A549 (cell line): ENCODE results near the gene MTFMT. TPM values are rescaled to one million over a fixed set of nuclear protein-coding genes. Genes with fewer than 3 reads are reported as not detected.

Source experiments
- ATAC-seq, 2 experiments: fragments of 200-7000 bp in 1 of 2; fragments of >200 bp in 1 of 2; cut with Nextera tagmentation in 1 of 2; cut with Tn5 transposase in 1 of 2; 3 replicates each; pipeline versions ENCODE4 v1.8.0 to v1.9.1; 2018 to 2020; ENCODE audit warnings: mild to moderate bottlenecking in 1 of 2, moderate library complexity in 1 of 2
- CTCF ChIA-PET: fragments of 300-600 bp; sonication (Branson Sonifier 250); formaldehyde crosslinking; extraction: SDS; loops from one replicate; lab custom pipeline; 2021; ENCODE audit warnings: antibody characterized with exemption, inconsistent platforms; lab: Yijun Ruan, JAX
- POLR2A ChIA-PET: fragments of 350-600 bp; formaldehyde crosslinking; extraction: SDS; loops from one replicate; lab custom pipeline; 2021; ENCODE audit warnings: antibody characterized with exemption, inconsistent platforms; lab: Yijun Ruan, JAX
- DNase-seq, 2 experiments: peaks; one replicate each; pipeline versions ENCODE4 v3.0.0 to v3.0.0-alpha.2; 2011 to 2016; ENCODE audit warnings: low read depth in 1 of 2, low spot score in 1 of 2
- FAIRE-seq: peaks from 2 replicates; lab custom pipeline; 2011; peaks lifted over from hg19 to GRCh38; lab: Jason Lieb, UNC
- H3K27ac ChIP-seq, 2 experiments: fragments of >200 bp; sonication (Bioruptor Twin); formaldehyde crosslinking; 3 replicates each; pipeline ENCODE4 v1.5.1; 2016 to 2017
- H3K4me1 ChIP-seq: fragments of >200 bp; sonication (Bioruptor Twin); formaldehyde crosslinking; 3 replicates; pipeline ENCODE4 v1.6.1; 2016
- H3K4me2 ChIP-seq: fragments of >200 bp; sonication (Bioruptor Twin); formaldehyde crosslinking; 3 replicates; pipeline ENCODE4 v1.6.1; 2016
- H3K4me3 ChIP-seq: fragments of >200 bp; sonication (Bioruptor Twin); formaldehyde crosslinking; 3 replicates; pipeline ENCODE4 v1.5.1; 2016
- H3K9me3 ChIP-seq: fragments of >200 bp; sonication (Bioruptor Twin); formaldehyde crosslinking; 3 replicates; pipeline ENCODE4 v1.6.1; 2016
- CHD4 ChIP-seq: fragments of 200-600 bp; sonication (generic); IDR thresholded peaks from 2 replicates; pipeline ENCODE4 v1.6.1; 2016; ENCODE audit warnings: antibody characterized with exemption, mild to moderate bottlenecking, borderline replicate concordance
- EHF ChIP-seq: fragments of 250-450 bp; sonication (Bioruptor Pico); IDR thresholded peaks from 2 replicates; pipeline ENCODE4 v1.5.0; 2020; ENCODE audit warnings: mild to moderate bottlenecking
- ESRRA ChIP-seq: fragments of 150-350 bp; IDR thresholded peaks from 2 replicates; pipeline ENCODE4 v1.6.1; 2014; ENCODE audit warnings: mild to moderate bottlenecking, low read length, borderline replicate concordance
- FOSB ChIP-seq: fragments of 250-450 bp; sonication (Bioruptor Pico); IDR thresholded peaks from 2 replicates; pipeline ENCODE4 v1.5.0; 2020; ENCODE audit warnings: mild to moderate bottlenecking, moderate library complexity
- FOXS1 ChIP-seq: fragments of 250-450 bp; sonication (Bioruptor Pico); IDR thresholded peaks from 2 replicates; pipeline ENCODE4 v1.5.0; 2020; ENCODE audit warnings: mild to moderate bottlenecking, moderate library complexity
- GATA3 ChIP-seq: IDR thresholded peaks from 2 replicates; pipeline ENCODE4 v1.6.1; 2012; ENCODE audit warnings: borderline replicate concordance
- HDAC2 ChIP-seq: fragments of 200-600 bp; sonication (generic); IDR thresholded peaks from 2 replicates; pipeline ENCODE4 v1.6.1; 2016
- HEYL ChIP-seq: fragments of 250-450 bp; sonication (Bioruptor Pico); IDR thresholded peaks from 2 replicates; pipeline ENCODE4 v1.8.0; 2021; ENCODE audit warnings: mild to moderate bottlenecking, moderate library complexity
- KDM1A ChIP-seq: fragments of 200-600 bp; sonication (generic); IDR thresholded peaks from 2 replicates; pipeline ENCODE4 v1.6.1; 2016; ENCODE audit warnings: low read depth, mild to moderate bottlenecking
- MAFK ChIP-seq: fragments of 450-650 bp; IDR thresholded peaks from 2 replicates; pipeline ENCODE4 v1.6.1; 2014; ENCODE audit not compliant: partially characterized antibody
- MYC ChIP-seq: IDR thresholded peaks from 2 replicates; pipeline ENCODE4 v1.6.1; 2012; ENCODE audit warnings: mild to moderate bottlenecking, inconsistent platforms, low read length, improper control_type of control experiment, borderline replicate concordance
- NPAS2 ChIP-seq: fragments of 250-450 bp; sonication (Bioruptor Pico); IDR thresholded peaks from 2 replicates; pipeline ENCODE4 v1.8.0; 2022; ENCODE audit warnings: mild to moderate bottlenecking, moderate library complexity, borderline replicate concordance
- PHF8 ChIP-seq: fragments of 200-600 bp; sonication (generic); IDR thresholded peaks from 2 replicates; pipeline ENCODE4 v1.6.1; 2016; ENCODE audit warnings: low read depth, mild to moderate bottlenecking, antibody characterized with exemption, moderate library complexity, borderline replicate concordance
- POLR2AphosphoS2 ChIP-seq: conservative IDR thresholded peaks from 2 replicates; pipeline ENCODE4 v1.6.1; 2012; ENCODE audit warnings: low read length, improper control_type of control experiment, inconsistent platforms
- RAD21 ChIP-seq, 2 experiments: fragments of >200 bp in 1 of 2; sonication (Bioruptor Twin) in 1 of 2; formaldehyde crosslinking in 1 of 2; IDR thresholded peaks in 1 of 2; conservative IDR thresholded peaks in 1 of 2; 2 replicates in 1 of 2; 3 replicates in 1 of 2; pipeline ENCODE4 v1.6.1; 2012 to 2018; ENCODE audit warnings: inconsistent platforms in 1 of 2
- RFX5 ChIP-seq: fragments of 450-650 bp; IDR thresholded peaks from 2 replicates; pipeline ENCODE4 v1.7.1; 2014; ENCODE audit warnings: antibody characterized with exemption, mild to moderate bottlenecking, moderate library complexity
- RNF2 ChIP-seq: fragments of 200-600 bp; sonication (generic); IDR thresholded peaks from 2 replicates; pipeline ENCODE4 v1.6.1; 2016; ENCODE audit warnings: low read depth, mild to moderate bottlenecking, antibody characterized with exemption, moderate library complexity, borderline replicate concordance
- SREBF2 ChIP-seq: fragments of 450-650 bp; IDR thresholded peaks from 2 replicates; pipeline ENCODE4 v1.6.1; 2014; ENCODE audit warnings: mild to moderate bottlenecking, moderate library complexity
- TFCP2L1 ChIP-seq: fragments of 250-450 bp; sonication (Bioruptor Pico); IDR thresholded peaks from 2 replicates; pipeline ENCODE4 v1.5.0; 2021; ENCODE audit warnings: mild to moderate bottlenecking
- ZSCAN20 ChIP-seq: fragments of 250-450 bp; sonication (Bioruptor Pico); IDR thresholded peaks from 2 replicates; pipeline ENCODE4 v1.8.0; 2022; ENCODE audit warnings: mild to moderate bottlenecking, moderate library complexity
- WGBS: methylation state at CpG from one replicate; pipeline ENCODE4 v1.1.6; 2017; ENCODE audit errors: missing lambda C conversion rate; 5-methylcytosine and 5-hydroxymethylcytosine counted together
- polyA plus RNA-seq, 4 experiments: library from polyadenylated mRNA; depleted of rRNA in 3 of 4; stranded (reverse); fragments of >200 nt; fragmentation: RNase III in 1 of 4; extraction: RNeasy Plus Mini Kit Qiagen cat#74134 plus additional on column Dnase treatment in 1 of 4; gene quantifications; 2 replicates in 3 of 4; 3 replicates in 1 of 4; pipeline ENCODE4 v1.2.3, GENCODE V29; 2011 to 2017
- TF ChIP-seq, protein P1 (sequence below): fragments of 200-600 bp; sonication (generic); IDR thresholded peaks from 2 replicates; pipeline ENCODE4 v1.6.1; 2016; ENCODE audit warnings: antibody characterized with exemption, mild to moderate bottlenecking, moderate library complexity
- TF ChIP-seq, protein P2 (sequence below): IDR thresholded peaks from 2 replicates; pipeline ENCODE4 v1.6.1; 2012; ENCODE audit warnings: low read depth, borderline replicate concordance
- TF ChIP-seq, protein P3 (sequence below): fragments of 250-450 bp; sonication (Bioruptor Pico); IDR thresholded peaks from 2 replicates; pipeline ENCODE4 v1.5.0; 2020; ENCODE audit warnings: low read depth, mild to moderate bottlenecking, moderate library complexity
- TF ChIP-seq, protein P4 (sequence below): IDR thresholded peaks from 2 replicates; pipeline ENCODE4 v1.6.1; 2012

MTFMT gene
- polyA plus RNA-seq, 2 of the 4 experiments (the other 2 are of a cell fraction): 21.4 to 23.4 TPM

DNA sequence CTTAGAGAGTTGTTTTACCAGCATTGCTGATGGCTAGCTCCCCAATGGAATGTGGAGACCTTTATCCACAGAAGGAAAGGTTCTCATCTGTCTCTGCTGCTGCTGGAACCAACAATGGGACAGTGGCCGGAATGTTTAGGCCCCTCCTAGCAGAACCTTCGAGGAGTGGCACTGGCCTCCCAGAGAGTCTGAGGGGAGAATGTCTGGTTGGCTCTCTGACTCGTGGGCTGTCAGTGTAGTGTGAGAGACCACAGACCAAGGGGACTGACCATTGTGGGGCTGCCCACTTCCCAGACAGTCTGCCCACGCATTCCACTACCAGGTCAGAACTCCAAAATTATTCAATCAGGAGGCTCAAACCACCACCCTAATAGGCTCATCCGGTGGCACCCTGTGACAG is 33.3 kb upstream of the MTFMT start:
- peaks cover 10% of the 10 kb centered on the region for H3K4me1 ChIP-seq
- H3K27ac ChIP-seq: peak overlapping the region in 1 of 2 experiments; percentile 25; a peak in 1 of 6 replicates
- ATAC-seq (peak in 1 of 2 experiments; percentile 12; a peak in 2 of 6 replicates), DNase-seq (no peak), FAIRE-seq (no peak)
- WGBS: 70% methylated on average over 5 of the region's 5 CpGs
- POLR2A ChIA-PET: no interaction called here
- CTCF ChIA-PET: interaction anchor here (0.9 to 33.7 kb wide), 7 partner anchors 8 to 383 kb away, joined by 3 to 1280 read pairs (median 11); partner anchors contain the start of genes KBTBD13, RASL12 and SLC51B
- no peak overlapping the region for H3K4me2 ChIP-seq
- H3K9me3 ChIP-seq: no peaks in the 10 kb centered on the region
- TF ChIP-seq FOSB (CRISPR knock-in tag) (no peak), GATA3 (no peak), POLR2AphosphoS2 (no peak), ZSCAN20 (CRISPR knock-in tag) (no peak), FOXS1 (CRISPR knock-in tag) (no peak), RNF2 (no peak), SREBF2 (no peak), RAD21 (conservative IDR thresholded peaks at IDR 0.05 in 1 of 2, IDR thresholded peaks at IDR 0.05 in 1 of 2) (no peak), HDAC2 (no peak), TFCP2L1 (CRISPR knock-in tag) (no peak), ESRRA (no peak)
- TF ChIP-seq, protein P1, sequence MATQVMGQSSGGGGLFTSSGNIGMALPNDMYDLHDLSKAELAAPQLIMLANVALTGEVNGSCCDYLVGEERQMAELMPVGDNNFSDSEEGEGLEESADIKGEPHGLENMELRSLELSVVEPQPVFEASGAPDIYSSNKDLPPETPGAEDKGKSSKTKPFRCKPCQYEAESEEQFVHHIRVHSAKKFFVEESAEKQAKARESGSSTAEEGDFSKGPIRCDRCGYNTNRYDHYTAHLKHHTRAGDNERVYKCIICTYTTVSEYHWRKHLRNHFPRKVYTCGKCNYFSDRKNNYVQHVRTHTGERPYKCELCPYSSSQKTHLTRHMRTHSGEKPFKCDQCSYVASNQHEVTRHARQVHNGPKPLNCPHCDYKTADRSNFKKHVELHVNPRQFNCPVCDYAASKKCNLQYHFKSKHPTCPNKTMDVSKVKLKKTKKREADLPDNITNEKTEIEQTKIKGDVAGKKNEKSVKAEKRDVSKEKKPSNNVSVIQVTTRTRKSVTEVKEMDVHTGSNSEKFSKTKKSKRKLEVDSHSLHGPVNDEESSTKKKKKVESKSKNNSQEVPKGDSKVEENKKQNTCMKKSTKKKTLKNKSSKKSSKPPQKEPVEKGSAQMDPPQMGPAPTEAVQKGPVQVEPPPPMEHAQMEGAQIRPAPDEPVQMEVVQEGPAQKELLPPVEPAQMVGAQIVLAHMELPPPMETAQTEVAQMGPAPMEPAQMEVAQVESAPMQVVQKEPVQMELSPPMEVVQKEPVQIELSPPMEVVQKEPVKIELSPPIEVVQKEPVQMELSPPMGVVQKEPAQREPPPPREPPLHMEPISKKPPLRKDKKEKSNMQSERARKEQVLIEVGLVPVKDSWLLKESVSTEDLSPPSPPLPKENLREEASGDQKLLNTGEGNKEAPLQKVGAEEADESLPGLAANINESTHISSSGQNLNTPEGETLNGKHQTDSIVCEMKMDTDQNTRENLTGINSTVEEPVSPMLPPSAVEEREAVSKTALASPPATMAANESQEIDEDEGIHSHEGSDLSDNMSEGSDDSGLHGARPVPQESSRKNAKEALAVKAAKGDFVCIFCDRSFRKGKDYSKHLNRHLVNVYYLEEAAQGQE: no peak
- TF ChIP-seq, protein P2, sequence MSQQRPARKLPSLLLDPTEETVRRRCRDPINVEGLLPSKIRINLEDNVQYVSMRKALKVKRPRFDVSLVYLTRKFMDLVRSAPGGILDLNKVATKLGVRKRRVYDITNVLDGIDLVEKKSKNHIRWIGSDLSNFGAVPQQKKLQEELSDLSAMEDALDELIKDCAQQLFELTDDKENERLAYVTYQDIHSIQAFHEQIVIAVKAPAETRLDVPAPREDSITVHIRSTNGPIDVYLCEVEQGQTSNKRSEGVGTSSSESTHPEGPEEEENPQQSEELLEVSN: no peak
- TF ChIP-seq, protein P3, sequence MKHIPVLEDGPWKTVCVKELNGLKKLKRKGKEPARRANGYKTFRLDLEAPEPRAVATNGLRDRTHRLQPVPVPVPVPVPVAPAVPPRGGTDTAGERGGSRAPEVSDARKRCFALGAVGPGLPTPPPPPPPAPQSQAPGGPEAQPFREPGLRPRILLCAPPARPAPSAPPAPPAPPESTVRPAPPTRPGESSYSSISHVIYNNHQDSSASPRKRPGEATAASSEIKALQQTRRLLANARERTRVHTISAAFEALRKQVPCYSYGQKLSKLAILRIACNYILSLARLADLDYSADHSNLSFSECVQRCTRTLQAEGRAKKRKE (CRISPR knock-in tag): no peak
- TF ChIP-seq, protein P4, sequence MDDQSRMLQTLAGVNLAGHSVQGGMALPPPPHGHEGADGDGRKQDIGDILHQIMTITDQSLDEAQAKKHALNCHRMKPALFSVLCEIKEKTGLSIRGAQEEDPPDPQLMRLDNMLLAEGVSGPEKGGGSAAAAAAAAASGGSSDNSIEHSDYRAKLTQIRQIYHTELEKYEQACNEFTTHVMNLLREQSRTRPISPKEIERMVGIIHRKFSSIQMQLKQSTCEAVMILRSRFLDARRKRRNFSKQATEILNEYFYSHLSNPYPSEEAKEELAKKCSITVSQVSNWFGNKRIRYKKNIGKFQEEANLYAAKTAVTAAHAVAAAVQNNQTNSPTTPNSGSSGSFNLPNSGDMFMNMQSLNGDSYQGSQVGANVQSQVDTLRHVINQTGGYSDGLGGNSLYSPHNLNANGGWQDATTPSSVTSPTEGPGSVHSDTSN: no peak
- no peak overlapping the region for H3K4me3 ChIP-seq

DNA sequence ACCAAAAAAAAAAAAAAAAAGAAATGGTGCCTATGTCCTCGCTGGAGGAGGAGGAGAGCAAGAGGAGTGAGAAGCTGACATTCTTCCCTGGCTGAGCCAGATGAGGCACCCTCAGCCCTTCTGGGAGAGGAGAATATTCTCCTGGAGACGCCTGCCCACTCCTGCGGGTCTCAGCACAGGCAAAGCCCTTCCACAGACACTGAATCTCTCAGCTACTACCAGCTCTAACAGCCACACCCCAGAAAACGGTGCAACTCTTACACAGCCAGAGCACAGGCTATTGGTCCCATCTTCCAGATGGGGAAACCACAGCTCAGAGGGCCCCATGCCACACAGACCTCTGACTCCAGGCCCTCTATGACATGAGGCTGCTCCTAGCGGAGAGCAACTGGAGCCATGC is 32.6 kb upstream of the MTFMT start:
- FAIRE-seq (no peak), ATAC-seq (no peak), DNase-seq (no peak)
- TF ChIP-seq FOSB (CRISPR knock-in tag) (no peak), CHD4 (no peak), KDM1A (no peak), PHF8 (no peak), RFX5 (no peak), MAFK (no peak), MYC (no peak), NPAS2 (no peak), EHF (CRISPR knock-in tag) (no peak), HEYL (CRISPR knock-in tag) (no peak)
- TF ChIP-seq, protein P2: no peak
- TF ChIP-seq, protein P4: no peak
- H3K4me3 ChIP-seq: no peak overlapping the region
- WGBS: 74% methylated on average over 5 of the region's 5 CpGs
- ChIA-PET CTCF (interaction anchor here (0.6 to 33.7 kb wide), 8 partner anchors 8 to 382 kb away, joined by 3 to 1280 read pairs (median 8); partner anchors contain the start of genes KBTBD13, RASL12 and SLC51B), POLR2A (no interaction called here)
- H3K4me2 ChIP-seq: no peak overlapping the region
- no peaks in the 10 kb centered on the region for H3K9me3 ChIP-seq
- H3K4me1 ChIP-seq: peaks cover 13% of the 10 kb centered on the region
- no peak overlapping the region for H3K27ac ChIP-seq
